ENCODE measurements around the gene TP53I11. TPM values are rescaled to one million over a fixed set of nuclear protein-coding genes. Genes with fewer than 3 reads are reported as not detected.
A peak's percentile ranks its signal among the peaks of the same experiment; 100 is the strongest.

Gene TP53I11
- total RNA-seq, 1 experiment from 2014 or later: 94.2 TPM

- Histone ChIP-seq H2BK12ac (ENCODE audit: insufficient read length, low read depth, low read length) (no peak overlapping the region), H3T11ph (ENCODE audit: low read length) (no peak overlapping the region), H4K8ac (replicated peaks; ENCODE audit: insufficient read length, low read depth, low read length) (no peak overlapping the region), H4K20me1 (ENCODE audit: control insufficient read depth, insufficient read depth, insufficient read length) (no peaks in the 10 kb centered on the region), H3K9me3 (ENCODE audit: control insufficient read depth, low read depth, low read length) (no peaks in the 10 kb centered on the region), H3K56ac (ENCODE audit: insufficient read length, low read depth, low read length) (no peak overlapping the region), H2AFZ (ENCODE audit: low read length) (no peak overlapping the region), H4K91ac (ENCODE audit: insufficient read length, low read depth, low read length) (no peak overlapping the region), H3K27ac (ENCODE audit: insufficient read length, low read depth, low read length) (no peak overlapping the region), H2BK120ac (ENCODE audit: low read depth, low read length, poor library complexity, severe bottlenecking) (no peak overlapping the region), H2BK5ac (ENCODE audit: insufficient read length, low read length) (no peak overlapping the region), H3K4me1 (ENCODE audit: insufficient read depth, low read length) (peaks cover 9% of the 10 kb centered on the region), H2BK20ac (ENCODE audit: low read depth, low read length, poor library complexity, severe bottlenecking) (no peak overlapping the region), H3K23me2 (ENCODE audit: insufficient read length, low read depth, low read length, poor library complexity, severe bottlenecking) (peaks cover 6% of the 10 kb centered on the region), H3K4me2 (ENCODE audit: insufficient read depth, insufficient read length, low read length) (peak overlapping the region; percentile 71), H2BK15ac (ENCODE audit: low read depth, low read length) (no peak overlapping the region), H3K79me1 (ENCODE audit: insufficient read depth, low read depth, low read length, poor library complexity, severe bottlenecking) (no peaks in the 10 kb centered on the region), H2AK5ac (ENCODE audit: insufficient read length, low read length) (no peak overlapping the region), H3K4ac (ENCODE audit: low read depth, low read length) (no peak overlapping the region), H3K9ac (ENCODE audit: extremely low read depth, insufficient read length, low read length) (no peak overlapping the region), H3K18ac (ENCODE audit: insufficient read length, low read depth, low read length) (no peak overlapping the region), H3K23ac (ENCODE audit: insufficient read length, low read depth, low read length) (no peak overlapping the region), H4K5ac (ENCODE audit: insufficient read length, low read depth, low read length) (no peak overlapping the region), H3K14ac (ENCODE audit: insufficient read depth, low read length) (peak overlapping the region; percentile 8; the same call in 1 of the 2 replicates), H3K79me2 (ENCODE audit: insufficient read depth, low read length) (no peaks in the 10 kb centered on the region), H3K27me3 (ENCODE audit: insufficient read depth, low read length) (no peaks in the 10 kb centered on the region)
- DNase-seq: no peak
- Mint-ChIP-seq H3K4me1 (peaks cover 59 to 76% of the 10 kb centered on the region in 2 experiments), H3K9me3 (no peaks in the 10 kb centered on the region), H3K36me3 (ENCODE audit: insufficient read depth in 1 of 3, low read depth in 3 of 3) (peaks cover 0 to 12% (median 10%) of the 10 kb centered on the region in 3 experiments; a peak in 4 of 7 replicates), H3K27me3 (ENCODE audit: low read depth) (peaks cover 9% of the 10 kb centered on the region), H3K4me3 (peak overlapping the region; percentile 80 to 84), H3K27ac (no peak overlapping the region)
- whole genome bisulfite sequencing (ENCODE audit: extremely low coverage, insufficient read length, low lambda C conversion rate): no CpG with 5 or more reads among the region's 63 CpGs
- no peak for TF ChIP-seq CTCF (conservative IDR thresholded peaks at IDR 0.05)
Observed at GRCh38 chr11:44950031-44950624, 555 bp downstream of the TP53I11 start.
